WTC11 (cell line): ENCODE results near the gene CIAPIN1.

Experiments used
- CDX4 ChIP-seq: fragments of 250-450 bp; sonication (Bioruptor Pico); IDR thresholded peaks from 2 replicates; pipeline ENCODE4 v1.9.0; 2021; ENCODE audit warnings: moderate library complexity, mild to moderate bottlenecking, inconsistent platforms, borderline replicate concordance
- IRF2 ChIP-seq: sonication (generic); formaldehyde crosslinking; IDR thresholded peaks from 2 replicates; pipeline ENCODE4 v1.8.0; 2022; ENCODE audit warnings: low read depth, missing genetic modification reagents, borderline replicate concordance
- JUN ChIP-seq: sonication (generic); formaldehyde crosslinking; IDR thresholded peaks from 2 replicates; pipeline ENCODE4 v1.8.0; 2023; ENCODE audit warnings: mild to moderate bottlenecking, missing genetic modification reagents
- MXD4 ChIP-seq: fragments of 250-450 bp; sonication (Bioruptor Pico); IDR thresholded peaks from 2 replicates; pipeline ENCODE4 v1.8.0; 2021; ENCODE audit warnings: mild to moderate bottlenecking, moderate library complexity, borderline replicate concordance

DNA sequence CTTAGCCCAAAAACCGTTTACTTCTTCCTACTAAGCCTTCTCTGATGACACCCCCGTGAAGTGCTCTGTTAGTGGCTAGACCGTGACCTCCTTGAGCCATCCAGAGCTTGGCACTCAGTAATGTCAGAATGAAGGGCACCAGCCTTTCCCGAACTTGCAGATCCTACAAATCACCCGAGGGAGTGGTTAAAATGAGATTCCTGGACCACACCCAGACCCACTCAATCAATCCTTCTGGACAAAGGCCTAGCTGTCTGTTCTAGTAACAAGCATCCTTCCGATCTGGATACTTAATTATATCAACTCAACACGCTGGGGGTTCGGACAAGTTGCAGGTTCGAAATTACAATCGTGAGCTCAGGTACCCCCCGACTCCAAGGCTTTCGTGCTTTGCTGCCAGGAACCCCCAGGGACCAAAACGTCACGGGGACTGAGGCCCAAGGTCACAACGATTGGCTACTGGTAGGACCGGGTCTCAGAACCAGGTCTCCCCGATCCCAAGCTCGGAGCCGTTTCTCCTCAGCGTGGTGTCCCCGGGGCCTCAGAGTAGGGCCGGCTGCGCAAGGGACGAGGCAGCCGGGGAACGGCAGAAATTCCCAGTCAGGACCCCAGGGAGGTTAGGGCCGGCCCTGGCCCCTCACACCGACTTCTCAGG lies 527 bp downstream of the CIAPIN1 start:
- no peak for TF ChIP-seq MXD4 (CRISPR knock-in tag)
- TF ChIP-seq CDX4 (CRISPR knock-in tag) = no peak
- TF ChIP-seq JUN (CRISPR knock-in tag) = no peak
- no peak for TF ChIP-seq IRF2 (CRISPR knock-in tag)
